MM.1S (cell line): ENCODE results near the gene APC2.

Experiments
- EZH2 ChIP-seq: fragments of 300-600 bp; sonication (generic); optimal IDR thresholded peaks from 2 replicates; pipeline ENCODE3; 2017; ENCODE audit warnings: low read depth, mild to moderate bottlenecking, antibody characterized with exemption, low read length, mixed read lengths
- EZH2phosphoT487 ChIP-seq: fragments of 300-600 bp; sonication (generic); IDR thresholded peaks from 2 replicates; pipeline ENCODE4 v1.6.1; 2018; ENCODE audit warnings: antibody characterized with exemption, low read length
- TF ChIP-seq, protein P1 (sequence below): fragments of 300-600 bp; sonication (generic); IDR thresholded peaks from 2 replicates; pipeline ENCODE4 v1.5.1; 2016; ENCODE audit warnings: antibody characterized with exemption, low read length, mixed read lengths

DNA sequence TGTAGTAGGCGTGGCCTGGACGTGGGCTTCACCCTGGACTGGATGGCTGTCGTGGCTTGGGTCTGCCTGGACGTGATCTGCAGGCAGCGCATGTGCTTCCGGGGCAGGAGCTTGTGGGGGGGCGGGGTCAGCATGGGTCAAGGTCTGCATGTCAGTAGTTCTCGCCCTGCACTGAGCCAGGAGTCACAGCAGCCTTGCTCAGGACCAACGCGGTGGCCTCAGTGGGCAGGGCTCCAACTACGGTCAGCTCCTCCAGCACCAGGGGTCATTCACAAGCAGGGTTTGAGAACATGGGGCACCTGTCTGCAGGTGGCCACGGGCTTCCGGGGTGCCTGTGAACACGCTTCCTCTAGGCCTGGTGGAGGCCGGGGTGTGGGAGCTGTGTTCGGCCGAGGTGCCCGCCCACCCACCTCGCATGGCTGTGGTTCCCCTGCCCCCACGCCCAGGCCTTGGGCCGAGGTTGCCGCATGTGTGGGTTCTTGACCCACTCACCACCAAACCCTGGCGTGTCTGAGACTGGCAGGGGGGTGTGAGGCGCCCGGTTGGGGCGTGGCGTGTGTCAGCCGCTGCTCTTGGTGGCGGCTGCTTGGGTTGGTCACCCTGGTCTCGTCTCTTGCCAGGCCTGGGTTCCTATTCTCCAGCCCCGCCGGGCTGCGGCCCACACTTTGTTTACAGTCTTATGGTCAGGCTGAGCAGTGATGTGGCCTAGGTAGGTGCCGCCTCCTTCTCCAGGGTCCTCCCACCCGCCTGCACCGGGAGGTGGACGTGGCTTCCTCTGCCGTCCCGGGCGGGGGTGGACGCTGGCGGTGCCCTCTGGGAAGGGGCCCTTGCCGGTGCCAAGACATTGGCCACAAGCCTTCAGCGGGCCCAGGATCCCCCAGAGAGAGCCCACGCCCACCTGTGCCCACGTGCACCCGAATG lies 16.5 kb upstream of the APC2 start:
- TF ChIP-seq, protein P1, sequence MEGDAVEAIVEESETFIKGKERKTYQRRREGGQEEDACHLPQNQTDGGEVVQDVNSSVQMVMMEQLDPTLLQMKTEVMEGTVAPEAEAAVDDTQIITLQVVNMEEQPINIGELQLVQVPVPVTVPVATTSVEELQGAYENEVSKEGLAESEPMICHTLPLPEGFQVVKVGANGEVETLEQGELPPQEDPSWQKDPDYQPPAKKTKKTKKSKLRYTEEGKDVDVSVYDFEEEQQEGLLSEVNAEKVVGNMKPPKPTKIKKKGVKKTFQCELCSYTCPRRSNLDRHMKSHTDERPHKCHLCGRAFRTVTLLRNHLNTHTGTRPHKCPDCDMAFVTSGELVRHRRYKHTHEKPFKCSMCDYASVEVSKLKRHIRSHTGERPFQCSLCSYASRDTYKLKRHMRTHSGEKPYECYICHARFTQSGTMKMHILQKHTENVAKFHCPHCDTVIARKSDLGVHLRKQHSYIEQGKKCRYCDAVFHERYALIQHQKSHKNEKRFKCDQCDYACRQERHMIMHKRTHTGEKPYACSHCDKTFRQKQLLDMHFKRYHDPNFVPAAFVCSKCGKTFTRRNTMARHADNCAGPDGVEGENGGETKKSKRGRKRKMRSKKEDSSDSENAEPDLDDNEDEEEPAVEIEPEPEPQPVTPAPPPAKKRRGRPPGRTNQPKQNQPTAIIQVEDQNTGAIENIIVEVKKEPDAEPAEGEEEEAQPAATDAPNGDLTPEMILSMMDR, result no peak
- no peak for TF ChIP-seq EZH2
- TF ChIP-seq EZH2phosphoT487, result no peak
